Stimulated activated CD4-positive, alpha-beta T cell treated with anti-CD3 and anti-CD28 coated beads, Interleukin-4, amount 100 ng/mL, for 24 hours (primary cell): ENCODE results near the gene SKAP2.

ENCODE experiments used
- DNase-seq: peaks from one replicate; pipeline ENCODE4 v3.0.0-alpha.2; 2020

SKAP2 gene

DNA sequence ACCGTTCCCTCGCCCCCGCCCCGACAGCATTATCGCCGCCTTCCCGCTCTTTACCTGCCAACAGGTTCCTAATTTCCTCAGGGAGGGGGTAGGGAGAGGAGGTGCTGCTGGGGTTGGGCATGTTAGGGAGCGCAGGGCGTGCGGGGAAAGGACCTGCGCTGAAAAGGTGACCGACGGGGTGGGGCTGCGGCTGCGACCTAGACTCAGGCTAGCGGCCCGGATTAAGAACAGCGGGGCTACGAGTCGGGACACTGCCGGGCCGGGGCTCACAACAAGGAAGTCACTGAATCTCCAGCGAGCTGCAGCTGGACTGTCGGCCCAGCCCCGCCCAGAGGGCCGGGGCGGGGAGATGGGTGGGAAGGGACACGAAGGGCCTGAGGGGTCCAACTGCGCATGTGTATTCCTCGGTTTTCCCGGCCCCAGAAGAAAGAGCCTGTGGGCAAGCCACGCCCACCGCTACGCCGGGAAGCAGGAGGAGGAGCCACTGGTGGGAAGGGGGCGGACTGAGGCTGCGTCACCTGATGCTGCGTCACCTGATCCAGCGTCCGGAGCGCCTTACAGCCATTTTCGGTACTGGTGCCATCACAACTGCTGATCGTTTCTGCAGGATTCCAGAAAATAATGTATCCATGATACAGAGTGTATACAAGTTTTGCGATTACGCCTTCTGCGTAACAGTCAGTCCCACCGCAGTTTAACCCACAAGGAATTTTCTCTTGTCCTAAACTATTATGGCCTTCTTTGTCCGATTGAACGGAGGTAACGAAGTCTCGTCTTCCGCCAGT is at the start of gene SKAP2:
Gene SKAP2, minus strand, starts transcription at position 282 of the 785 bp plus-strand sequence. Its CDS starts 161 bp downstream, at position 121.
- peak; percentile 87 for DNase-seq

GRCh38 chr7:26912933-26913536 is 48.6 kb upstream of the SKAP2 start:
- DNase-seq, result no peak

GRCh38 chr7:26912338-26912737 is 47.9 kb upstream of the SKAP2 start:
- DNase-seq, result no peak

GRCh38 chr7:26910221-26910620 is 45.8 kb upstream of the SKAP2 start:
- no peak for DNase-seq

GRCh38 chr7:26900251-26900650 is 35.9 kb upstream of the SKAP2 start:
- no peak for DNase-seq

GRCh38 chr7:26899519-26899918 is 35.1 kb upstream of the SKAP2 start:
- no peak for DNase-seq

- DNase-seq, result no peak
Measured at GRCh38 chr7:26898891-26899290, 34.5 kb upstream of the SKAP2 start.

GRCh38 chr7:26897928-26898327 is 33.5 kb upstream of the SKAP2 start:
- no peak for DNase-seq

DNA sequence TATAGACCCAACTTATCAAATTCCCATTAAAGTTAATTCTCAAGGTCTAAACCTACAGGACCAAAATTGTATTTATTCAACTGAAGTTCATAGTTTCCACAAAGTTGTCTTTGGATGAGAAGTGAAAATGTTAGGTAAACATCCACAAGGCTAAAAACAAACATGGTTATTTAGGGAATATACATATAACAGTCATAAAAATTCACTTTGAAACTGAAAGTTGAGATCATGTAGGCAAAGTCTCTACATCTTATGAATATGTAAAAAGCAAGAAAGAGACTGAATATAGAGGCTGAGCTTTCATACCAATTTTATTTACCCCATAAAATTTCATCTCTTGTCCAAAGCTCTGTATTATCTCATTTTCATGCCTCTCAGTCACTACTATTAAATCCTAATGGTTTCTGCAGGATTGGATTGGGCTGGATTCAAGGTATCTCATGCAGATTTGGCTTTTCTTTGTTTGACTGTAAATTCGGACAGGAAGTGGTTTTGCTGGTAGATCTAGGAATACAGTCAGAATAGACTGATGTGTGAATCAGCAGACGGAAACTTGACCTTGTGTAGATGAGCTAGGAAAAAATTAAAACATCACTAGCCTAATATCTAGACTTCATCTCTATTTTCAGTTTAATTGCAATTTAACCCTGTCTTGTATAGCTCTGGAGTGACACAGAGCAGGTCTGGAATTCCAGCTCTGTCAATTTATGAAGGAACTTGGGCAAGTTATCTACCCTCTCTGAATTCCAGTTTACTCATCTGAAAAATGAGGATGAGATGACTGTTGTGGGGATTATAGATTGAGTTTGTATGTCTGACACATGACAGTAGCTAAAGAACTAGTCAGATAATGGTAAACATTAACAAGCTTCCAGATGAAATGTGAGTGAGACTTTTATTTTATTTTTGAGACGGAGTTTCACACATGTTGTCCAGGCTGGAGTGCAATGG is 27.3 kb upstream of the SKAP2 start:
- no peak for DNase-seq

DNA sequence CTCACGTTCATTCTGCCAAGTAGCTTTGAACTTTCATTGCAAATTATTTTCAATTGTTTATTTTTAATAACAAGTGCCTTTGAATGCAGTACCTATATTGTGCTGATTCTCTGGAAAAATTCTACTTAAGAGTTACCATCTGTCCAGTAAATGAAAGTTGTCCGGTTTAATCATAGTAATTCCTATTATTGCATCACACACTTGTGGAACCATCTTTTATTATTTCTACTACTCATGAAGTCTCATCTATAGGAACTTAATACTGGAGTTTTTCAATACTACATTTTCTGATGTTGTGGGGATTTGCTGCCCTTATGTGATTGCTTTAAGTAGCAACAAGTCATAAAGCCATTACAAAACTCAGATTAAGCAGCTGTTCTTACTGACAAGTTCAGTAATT is 16.5 kb upstream of the SKAP2 start:
- no peak for DNase-seq

DNA sequence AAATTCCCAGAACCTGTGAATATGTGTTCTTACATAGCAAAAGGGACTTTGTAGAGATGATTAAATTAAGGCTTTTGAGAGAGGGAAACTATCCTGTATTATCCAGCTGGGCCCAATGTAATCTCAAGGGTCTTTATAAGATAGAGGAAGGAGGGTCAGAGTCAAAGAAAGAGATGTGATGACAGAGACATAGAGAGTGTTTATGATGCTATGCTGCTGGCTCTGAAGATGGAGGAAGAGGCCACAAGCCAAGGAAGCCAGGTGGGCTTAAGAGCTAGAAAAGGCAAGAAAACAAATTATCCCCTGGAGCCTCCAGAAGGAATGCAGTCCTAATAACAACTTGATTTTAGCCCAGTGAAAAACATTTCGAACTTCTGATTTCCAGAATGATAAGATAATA is 15.3 kb upstream of the SKAP2 start:
- no peak for DNase-seq

DNA sequence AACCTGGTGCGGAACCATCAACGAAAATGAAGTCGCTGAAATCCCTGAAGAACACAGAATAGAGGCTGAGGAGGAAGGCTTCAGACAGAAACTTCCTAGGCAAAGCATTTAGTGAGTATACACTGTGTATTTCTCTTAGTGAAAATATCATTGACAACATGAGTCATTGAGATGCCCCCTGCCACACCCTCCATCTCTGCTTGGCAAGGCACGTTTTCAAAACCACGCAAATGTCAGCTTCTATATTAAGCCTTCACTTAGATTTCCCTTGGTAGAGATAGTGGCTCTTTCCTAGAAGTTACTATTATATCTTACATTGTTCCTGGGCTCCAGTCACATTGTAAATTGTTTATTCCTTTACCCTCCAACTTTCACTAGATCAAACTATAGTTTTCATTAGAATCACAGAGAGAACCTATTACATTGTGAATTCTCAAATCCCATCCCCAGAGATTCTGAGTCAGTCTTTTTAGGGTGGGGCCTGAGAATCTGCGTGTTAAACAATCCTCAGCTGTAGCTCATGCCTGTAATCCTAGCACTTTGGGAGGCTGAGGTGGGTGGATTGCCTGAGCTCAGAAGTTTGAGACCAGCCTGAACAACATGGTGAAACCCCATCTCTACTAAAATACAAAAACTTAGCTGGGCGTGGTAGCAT is 4.6 kb upstream of the SKAP2 start:
- no peak for DNase-seq

DNA sequence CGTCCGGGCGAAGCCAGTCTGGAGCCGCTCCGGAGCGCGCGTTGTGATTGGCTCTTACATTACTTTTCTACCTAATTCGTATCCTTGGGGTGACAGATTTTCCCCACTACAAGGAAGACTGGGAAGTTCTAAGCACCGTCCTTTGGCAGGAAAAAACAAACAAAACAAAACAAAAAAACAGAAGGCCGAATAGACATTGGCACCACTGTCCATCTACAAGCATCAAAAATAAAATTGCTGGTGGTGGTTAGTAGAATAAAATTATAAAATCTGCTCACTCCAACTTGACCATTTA is 651 bp upstream of the SKAP2 start:
- DNase-seq, result no peak

DNA sequence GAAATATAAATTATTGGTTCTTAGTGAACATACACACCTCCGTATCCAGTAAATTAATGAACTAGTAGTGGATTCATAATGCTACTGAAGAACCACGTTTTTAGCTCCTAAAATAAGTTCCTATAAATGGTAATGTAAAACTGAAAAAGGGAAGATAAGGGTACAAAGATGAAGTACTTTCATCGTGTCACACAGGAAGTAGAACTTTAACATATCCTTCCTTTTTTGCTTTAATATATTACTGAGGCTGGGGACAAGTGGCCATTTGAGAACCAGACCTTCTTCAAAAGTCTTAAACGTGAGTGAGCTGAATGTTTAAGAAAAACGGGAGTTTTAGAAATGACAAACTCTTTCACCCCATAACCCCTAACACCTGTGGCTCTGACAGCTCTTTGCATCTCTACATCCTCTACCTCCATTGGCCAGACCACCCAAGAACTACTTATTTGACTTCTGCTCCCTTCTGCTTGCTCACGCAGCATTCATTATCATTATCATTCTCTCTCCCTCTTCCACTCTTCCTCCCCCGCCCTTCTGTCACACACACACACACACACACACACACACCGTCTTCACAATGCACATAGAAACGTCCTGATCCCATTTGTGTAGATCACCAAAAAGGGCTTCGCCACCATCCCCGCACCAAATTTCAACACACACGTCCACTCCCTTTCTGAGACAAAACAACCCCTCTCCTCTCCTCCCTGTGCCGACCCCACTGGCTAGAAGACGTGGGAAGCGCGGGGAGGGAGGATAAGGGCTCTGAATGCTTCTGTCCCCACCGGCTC is 677 bp downstream of the SKAP2 start:
- DNase-seq, result peak; percentile 9

DNA sequence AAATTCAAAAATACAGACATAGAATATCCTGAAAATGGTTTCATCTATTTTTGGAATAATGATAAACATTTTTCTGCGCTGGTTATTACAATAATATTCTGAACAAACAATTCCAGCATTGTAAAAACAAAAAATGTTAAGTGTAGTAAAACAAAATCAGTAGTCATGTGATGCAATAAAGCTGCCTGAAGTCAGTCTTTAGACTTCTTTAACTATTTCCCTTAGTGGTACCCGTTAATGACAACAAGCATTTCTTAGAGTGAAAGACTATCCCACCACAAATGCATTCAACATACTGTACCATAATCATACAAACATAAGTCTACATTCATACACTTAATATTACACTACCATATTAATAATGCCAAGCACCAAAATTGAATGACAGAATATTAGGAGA is 1.6 kb downstream of the SKAP2 start:
- no peak for DNase-seq

DNA sequence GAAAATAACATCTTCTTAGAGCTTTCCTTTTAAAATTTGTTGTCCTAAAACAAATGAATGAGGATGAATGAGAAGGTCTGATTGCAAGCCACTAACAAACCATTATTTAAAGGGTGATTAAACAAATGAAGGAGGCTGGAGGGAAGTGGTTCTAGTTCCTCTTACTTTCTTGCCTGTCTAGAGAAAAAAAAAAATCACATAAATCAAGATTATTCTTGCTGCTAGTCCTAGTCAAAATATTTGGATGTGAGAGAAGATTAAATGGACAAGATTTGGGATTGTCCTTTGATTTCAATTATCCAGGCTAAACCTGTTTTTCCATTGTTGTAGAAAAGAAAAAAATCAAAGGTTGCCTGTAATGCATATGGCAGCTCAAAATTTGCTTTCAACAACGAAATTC is 3.3 kb downstream of the SKAP2 start:
- DNase-seq, result no peak

- DNase-seq, result no peak
Measured at GRCh38 chr7:26860361-26860760, 4.0 kb downstream of the SKAP2 start.

GRCh38 chr7:26859720-26860119 is 4.7 kb downstream of the SKAP2 start:
- DNase-seq, result no peak

DNA sequence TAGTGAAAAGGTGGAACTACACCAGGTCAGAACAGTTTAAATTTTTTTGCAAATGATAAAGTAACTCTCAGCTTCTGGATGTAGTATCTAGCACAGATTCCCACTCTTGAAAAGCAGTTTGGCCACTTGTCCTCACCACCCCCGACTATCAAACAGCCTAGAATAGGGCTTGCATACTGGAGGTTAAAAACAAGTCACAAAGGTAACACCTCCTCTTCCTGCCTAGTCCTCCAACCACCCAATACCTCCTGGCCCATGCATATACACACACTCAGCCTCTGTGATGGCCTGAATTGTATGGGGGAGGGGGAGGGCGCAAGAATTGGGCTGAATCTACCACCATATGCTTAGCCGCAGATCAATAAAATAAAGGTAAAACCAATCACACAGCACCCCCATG is 5.7 kb downstream of the SKAP2 start:
- DNase-seq, result no peak

- DNase-seq, result no peak
Measured at GRCh38 chr7:26858241-26858715, 6.1 kb downstream of the SKAP2 start.

DNA sequence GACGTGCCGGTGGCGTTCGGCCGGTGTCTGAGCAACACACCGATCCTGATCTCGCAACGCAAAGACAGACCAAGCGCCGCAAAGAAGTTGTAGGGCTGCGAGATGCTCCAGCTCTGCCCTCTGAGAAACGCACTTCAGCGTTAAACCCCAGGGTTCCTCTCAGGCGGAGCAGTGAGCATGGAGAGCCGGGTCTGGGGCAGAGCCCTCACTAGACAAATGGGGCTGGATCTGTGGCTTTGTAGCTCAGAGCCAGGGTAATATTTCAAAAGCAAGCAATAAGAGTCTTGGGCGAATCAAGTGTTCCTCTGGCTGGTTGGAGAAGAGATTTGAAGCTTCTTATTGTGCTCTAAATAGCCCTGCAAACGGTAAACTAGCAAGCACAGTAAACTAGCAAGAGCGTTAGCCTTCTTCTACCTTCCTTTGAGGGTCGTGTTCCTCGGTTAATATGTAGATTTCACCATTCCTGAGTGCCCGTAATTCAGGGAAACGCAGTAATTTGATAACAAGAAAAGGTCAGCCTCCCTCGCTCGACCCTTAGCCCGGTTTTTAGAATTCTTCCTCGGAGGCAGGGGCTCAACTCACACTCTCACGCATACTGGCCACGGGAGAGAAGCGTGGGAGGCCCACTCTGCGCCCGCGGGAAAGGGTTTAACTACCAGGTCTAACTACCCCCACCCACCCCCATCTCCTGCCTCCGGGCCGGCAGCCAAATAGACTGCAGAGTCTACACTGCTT is 6.7 kb downstream of the SKAP2 start:
- DNase-seq, result no peak

- DNase-seq, result no peak
Measured at GRCh38 chr7:26857170-26857505, 7.3 kb downstream of the SKAP2 start.
